GM10266 (cell line): ENCODE measurements around the gene SNRNP35.

Experiments
- DNase-seq: peaks from one replicate; pipeline ENCODE4 v3.0.0; 2012; ENCODE audit errors: extremely low spot score
- CTCF ChIP-seq: IDR thresholded peaks from 2 replicates; pipeline ENCODE4 v1.5.1; 2012; ENCODE audit warnings: mild to moderate bottlenecking, low read depth; ENCODE audit not compliant: control insufficient read depth, insufficient read depth; ENCODE audit errors: missing control alignments

The SNRNP35 gene

GRCh38 chr12:123465084-123465483, 7.1 kb downstream of the SNRNP35 start:
- no peak for DNase-seq
- no peak for TF ChIP-seq CTCF

GRCh38 chr12:123468786-123469185, 10.8 kb downstream of the SNRNP35 start:
- peak; percentile 61 for TF ChIP-seq CTCF
- DNase-seq, result peak; percentile 51

GRCh38 chr12:123469978-123470377, 12.0 kb downstream of the SNRNP35 start:
- DNase-seq, result no peak

GRCh38 chr12:123471374-123472068, 13.6 kb downstream of the SNRNP35 start:
- no peak for DNase-seq
- TF ChIP-seq CTCF, result no peak

More at GRCh38 chr12:123469978-123470377, 12.0 kb downstream of the SNRNP35 start:
- no peak for TF ChIP-seq CTCF

GRCh38 chr12:123472438-123472849, 14.5 kb downstream of the SNRNP35 start:
- DNase-seq, result no peak
- TF ChIP-seq CTCF, result no peak

GRCh38 chr12:123474485-123475245, 16.7 kb downstream of the SNRNP35 start:
- TF ChIP-seq CTCF, result no peak
- no peak for DNase-seq

- TF ChIP-seq CTCF, result no peak
- DNase-seq, result no peak
Measured at GRCh38 chr12:123475246-123475703, 17.3 kb downstream of the SNRNP35 start.
